NCI-H1092 treated with DMSO at 0.1 percent for 48 hours (cell line): ENCODE measurements around the gene NLRC5.

Experiments
- DNase-seq: peaks from one replicate; lab custom pipeline; 2025; lab: John Stamatoyannopoulos, UW

The NLRC5 gene

DNA sequence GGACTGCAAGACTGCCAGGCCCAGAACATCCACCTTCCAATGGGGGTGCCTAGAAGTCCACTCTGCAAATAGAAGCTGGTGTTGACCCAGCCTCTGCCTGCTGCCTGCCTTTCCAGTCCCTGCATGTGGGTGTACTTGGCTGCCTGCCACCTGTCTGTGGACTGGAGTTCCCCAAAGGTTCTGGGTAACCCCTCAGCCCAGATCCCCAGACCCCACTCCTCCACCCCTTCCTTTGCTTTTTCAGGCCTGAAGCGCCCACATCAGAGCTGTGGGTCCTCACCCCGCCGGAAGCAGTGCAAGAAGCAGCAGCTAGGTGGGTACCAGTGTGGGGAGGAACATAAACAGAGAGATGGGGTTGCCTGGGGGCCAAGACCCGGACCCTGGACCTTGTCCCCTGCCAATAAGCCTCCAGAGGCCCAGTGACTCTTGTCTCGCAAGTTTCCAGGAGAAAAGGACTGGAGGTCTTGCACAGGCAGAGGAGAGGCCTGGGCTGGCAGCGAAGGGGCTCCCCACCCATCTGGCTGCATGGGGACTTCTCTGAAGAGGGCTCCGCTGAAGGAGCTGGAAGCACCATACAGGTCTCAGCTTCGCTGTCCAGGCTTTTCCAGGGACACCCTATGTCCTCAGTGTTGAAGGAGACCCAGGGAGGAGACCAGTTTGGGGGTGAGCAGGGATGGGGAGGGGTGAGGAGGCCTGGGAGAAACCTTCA lies 34.3 kb downstream of the NLRC5 start:
- no peak for DNase-seq

DNA sequence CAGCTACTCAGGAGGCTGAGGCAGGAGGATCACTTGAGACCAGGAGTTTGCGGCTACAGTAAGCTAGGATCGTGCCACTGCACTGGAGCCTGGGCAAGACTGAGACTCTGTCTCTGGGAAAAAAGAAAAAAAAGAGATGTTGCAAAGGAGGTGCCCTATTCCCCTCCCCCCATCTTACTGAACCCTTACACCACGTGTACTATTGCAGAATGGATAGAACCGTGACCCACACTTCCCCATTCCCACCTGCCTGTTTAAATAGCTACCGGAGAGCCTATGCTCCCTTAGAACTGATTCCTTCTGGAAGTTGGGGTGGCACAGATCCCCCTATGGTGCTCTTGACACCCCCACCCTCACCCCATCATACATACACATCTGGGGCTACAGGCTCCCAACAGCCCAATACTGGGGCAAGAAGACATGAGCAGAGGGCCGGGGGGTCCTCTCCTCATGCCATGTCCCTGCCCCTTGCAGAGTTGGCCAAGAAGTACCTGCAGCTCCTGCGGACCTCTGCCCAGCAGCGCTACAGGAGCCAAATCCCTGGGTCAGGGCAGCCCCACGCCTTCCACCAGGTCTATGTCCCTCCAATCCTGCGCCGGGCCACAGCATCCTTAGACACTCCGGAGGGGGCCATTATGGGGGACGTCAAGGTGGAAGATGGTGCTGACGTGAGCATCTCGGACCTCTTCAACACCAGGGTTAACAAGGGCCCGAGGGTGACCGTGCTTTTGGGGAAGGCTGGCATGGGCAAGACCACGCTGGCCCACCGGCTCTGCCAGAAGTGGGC lies 35.7 kb downstream of the NLRC5 start:
- no peak for DNase-seq

DNA sequence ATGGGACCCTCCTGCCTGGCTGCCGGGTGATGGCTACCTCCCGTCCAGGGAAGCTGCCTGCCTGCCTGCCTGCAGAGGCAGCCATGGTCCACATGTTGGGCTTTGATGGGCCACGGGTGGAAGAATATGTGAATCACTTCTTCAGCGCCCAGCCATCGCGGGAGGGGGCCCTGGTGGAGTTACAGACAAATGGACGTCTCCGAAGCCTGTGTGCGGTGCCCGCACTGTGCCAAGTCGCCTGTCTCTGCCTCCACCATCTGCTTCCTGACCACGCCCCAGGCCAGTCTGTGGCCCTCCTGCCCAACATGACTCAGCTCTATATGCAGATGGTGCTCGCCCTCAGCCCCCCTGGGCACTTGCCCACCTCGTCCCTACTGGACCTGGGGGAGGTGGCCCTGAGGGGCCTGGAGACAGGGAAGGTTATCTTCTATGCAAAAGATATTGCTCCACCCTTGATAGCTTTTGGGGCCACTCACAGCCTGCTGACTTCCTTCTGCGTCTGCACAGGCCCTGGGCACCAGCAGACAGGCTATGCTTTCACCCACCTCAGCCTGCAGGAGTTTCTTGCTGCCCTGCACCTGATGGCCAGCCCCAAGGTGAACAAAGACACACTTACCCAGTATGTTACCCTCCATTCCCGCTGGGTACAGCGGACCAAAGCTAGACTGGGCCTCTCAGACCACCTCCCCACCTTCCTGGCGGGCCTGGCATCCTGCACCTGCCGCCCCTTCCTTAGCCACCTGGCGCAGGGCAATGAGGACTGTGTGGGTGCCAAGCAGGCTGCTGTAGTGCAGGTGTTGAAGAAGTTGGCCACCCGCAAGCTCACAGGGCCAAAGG lies 36.8 kb downstream of the NLRC5 start:
- no peak for DNase-seq

DNA sequence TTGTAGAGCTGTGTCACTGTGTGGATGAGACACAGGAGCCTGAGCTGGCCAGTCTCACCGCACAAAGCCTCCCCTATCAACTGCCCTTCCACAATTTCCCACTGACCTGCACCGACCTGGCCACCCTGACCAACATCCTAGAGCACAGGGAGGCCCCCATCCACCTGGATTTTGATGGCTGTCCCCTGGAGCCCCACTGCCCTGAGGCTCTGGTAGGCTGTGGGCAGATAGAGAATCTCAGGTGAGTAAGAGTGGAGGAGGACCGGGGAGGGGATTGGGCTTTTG lies 37.4 kb downstream of the NLRC5 start:
- DNase-seq = no peak

DNA sequence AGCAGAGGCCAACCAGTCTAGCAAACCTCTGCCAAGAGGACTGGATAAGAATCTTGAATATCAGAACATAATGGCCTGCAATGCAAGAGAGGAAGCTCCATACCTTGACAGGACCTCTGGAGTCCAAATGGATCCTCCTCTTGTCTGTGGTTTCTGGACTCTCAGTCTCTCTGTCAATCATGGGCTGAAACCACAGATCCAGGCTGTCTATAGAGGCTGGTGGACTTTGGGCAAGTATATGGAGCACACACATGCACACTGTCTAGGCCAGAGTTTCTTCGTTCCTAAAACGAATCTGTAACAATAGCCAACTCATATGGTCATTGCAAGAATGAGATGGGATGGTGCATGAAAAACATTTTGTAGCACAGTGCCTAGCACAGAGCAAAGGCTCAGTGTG lies 37.7 kb downstream of the NLRC5 start:
- DNase-seq = no peak

DNA sequence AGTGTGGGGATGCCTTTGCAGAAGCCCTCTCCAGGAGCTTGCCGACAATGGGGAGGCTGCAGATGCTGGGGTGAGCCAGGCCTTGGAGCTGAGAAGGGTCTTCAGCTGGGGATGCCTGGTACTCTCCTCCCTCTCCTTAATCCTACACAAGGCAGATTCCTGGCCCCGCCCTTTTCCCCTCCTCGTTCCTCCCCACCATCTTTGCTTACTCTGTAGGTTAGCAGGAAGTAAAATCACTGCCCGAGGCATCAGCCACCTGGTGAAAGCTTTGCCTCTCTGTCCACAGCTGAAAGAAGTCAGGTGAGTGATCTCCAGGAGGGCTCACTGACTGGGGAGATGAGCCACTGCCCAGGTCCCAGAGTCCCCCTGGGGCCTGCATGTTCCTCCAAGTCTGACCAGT lies 38.7 kb downstream of the NLRC5 start:
- no peak for DNase-seq

DNA sequence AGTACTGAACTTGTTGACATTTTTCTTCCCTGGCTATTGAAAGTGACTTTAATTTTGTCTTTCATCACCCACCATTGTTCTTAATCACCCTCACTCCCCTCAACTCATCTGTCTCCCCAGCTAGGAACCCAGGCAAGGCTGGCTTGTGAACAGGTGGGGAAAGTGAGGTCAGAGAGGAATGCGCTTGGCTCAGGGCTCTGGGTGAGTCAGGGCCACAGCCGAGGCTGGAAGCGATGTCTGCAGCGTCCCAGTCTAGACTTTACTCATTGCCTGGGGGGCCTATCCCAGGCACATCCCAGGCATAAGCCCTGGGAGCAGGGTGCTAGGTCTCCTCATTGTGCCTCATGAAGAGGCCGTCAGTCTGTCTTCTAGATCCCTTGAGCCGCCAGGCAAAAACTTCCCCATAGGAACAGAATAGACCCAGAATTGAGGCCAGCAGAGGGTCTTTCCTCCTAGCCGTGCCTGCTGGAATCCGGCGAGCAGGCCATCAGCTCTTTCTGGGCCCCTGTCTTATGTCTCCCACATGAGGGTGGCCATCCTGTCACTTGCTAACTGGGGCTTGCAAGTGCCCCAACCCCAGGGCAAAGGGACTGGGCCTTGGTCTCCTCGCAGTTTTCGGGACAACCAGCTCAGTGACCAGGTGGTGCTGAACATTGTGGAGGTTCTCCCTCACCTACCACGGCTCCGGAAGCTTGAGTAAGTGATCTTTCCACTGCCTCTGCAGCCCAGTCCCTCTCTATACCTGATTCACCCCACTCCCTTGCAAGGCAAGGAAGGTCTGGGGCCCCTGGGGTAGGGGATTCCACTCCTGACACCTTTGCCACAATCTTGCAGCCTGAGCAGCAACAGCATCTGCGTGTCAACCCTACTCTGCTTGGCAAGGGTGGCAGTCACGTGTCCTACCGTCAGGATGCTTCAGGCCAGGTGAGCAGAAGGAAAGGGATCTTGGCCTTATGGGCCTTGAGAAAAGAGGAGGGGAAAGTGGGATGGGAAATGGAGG lies 40.1 kb downstream of the NLRC5 start:
- DNase-seq = no peak

DNA sequence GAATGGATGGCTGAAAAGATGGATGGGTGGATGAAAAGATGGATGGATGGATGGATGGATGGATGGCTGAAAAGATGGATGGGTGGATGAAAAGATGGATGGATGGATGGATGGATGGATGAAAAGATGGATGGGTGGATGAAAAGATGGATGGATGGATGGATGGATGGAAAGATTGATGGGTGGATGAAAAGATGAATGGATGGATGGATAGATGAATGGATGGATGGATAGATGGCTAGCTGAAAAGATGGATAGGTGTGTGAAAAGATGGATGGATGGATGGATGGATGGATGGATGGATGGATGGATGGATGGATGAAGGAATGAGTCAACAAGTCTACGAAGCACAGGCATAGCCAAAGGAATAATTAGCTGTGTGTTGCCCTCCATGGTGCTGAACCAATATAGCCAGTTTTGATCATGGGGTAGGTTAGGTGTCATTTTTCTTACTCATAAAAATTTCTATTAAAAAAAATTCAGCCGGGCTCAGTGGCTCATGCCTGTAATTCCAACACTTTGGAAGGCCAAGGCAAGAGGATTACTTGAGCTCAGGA lies 41.1 kb downstream of the NLRC5 start:
- DNase-seq = no peak

DNA sequence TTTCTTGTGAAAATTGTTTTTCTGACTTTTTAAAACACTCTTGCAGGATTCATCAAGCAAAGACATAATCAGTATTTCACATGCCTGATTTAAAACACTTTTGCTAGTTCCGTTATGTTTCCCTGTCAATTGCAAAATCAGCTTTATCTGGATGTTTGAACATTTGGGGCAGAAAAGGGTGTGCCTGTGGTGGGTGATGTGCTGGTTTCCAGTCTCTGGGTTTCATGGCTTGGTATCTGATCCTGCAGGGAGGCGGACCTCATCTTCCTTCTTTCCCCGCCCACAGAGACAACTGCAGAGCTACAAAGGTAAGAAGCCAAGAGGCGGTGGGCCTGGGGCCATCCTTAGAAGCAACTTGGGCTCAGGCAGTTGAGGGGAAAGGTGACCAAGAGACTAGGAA lies 41.8 kb downstream of the NLRC5 start:
- no peak for DNase-seq

DNA sequence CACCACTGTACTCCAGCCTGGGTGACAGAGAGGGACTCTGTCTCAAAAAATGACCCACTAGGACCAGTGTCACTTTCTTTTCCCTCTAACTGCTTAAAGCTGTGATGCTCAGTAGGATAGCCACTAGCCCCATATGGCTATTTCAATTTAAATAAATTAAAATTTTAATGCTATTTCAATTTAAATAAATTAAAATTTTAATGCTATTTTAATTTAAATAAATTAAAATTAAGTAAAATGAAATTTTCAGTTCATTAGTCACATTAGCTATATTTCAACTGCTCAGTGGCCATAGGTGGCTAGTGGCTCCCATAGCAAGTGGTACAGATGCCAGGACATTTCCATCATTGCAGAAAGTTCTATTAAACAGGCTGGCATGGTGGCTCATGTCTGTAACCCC lies 43.0 kb downstream of the NLRC5 start:
- DNase-seq = no peak

DNA sequence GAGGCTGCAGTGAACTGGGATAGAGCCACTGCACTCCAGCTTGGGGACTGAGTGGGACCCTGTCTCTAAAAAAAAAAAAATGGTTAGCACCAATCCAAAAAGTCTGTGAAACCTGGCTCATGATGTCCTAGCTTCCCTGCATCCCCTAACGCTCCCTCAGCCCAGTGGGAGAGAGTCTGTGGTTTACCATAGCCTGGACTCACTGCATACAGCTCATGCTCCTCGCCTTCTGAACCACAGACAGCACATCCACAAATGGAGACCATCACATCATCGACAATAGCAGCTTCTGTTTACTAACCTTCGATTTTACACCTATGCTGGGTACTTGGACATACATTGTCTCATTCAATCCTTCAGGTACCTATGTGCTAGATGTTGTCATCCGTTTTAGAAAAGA lies 43.6 kb downstream of the NLRC5 start:
- DNase-seq = no peak

DNA sequence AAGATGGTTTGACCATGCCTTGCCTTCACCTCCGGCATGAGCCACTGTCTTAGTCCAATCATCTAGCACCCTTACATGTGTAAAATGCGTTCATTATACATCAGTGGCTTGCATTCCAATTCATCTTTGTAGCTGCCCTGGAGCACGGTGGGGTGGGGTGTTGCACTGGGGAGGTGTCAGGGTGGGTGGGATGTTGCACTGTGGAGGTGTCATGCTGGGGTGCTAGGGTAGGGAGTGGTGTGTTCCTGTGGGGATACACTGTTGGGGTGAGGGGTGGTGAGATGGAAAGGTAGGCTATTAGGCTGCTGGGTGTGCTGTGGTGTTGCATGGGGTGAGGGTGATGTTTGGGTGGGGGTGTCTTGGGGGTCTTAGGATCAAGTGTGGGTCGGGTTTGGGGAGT lies 47.0 kb downstream of the NLRC5 start:
- no peak for DNase-seq

DNA sequence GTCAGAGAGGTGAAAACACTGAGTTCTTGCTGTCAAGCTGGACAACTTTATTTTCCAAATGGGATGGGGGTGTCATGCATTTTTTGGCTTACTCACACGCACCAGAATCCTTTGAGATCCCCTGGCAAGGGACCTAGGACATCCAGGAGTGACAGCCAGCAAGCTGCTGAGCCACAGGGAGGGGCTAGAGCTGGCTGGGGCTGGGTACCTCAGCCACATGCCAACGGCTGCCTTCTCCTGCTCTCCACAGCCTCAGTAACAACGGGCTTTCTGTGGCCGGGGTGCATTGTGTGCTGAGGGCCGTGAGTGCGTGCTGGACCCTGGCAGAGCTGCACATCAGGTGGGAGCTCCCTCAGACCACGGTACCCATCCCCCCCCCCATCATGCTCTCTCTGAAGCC lies 47.6 kb downstream of the NLRC5 start:
- DNase-seq = no peak

DNA sequence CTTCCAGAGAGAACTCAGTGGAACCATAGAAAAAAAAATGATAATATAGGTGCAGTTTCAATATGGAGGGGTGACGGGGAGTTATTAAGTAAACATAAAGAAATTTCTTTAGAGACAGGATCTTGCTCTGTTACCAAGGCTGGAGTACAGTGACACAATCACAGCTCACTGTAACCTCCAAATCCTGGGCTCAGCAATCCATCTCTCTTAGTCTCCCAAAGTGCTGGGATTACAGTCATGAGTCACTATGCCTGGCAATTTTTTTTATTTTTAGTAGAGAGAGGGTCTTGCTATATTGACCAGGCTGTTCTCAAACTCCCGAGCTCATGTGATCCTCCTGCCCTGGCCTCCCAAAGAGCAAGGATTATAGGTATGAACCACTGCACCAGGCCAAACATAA lies 48.8 kb downstream of the NLRC5 start:
- DNase-seq = no peak

DNA sequence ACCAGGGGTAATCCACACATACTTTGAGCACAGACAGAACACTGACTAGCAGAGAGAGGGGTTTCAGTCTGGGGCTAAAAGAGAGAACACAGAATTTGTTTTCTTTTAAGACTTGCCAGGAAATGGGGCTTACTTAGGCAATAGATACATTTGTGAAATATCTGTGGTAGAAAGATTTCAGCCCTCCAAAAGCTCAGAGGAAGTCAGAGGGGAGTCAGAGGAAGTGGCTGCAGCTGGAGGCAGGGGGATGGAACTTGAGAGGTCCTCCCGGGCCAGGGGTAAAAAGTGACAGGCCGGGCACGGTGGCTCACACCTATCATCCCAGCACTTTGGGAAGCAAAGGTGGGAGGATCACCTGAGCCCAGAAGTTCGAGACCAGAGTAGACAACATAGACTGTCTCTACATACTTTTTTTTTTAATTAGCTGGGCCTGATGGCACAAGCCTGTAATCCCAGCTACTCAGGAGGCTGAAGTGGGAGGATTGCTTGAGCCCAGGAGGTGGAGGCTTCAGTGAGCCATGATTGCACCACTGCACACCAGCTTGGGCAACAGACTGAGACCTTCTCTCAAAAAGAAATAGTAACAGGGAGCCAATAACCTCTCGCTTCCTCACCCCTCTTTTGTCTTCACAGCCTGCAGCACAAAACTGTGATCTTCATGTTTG lies 49.9 kb downstream of the NLRC5 start:
- no peak for DNase-seq

DNA sequence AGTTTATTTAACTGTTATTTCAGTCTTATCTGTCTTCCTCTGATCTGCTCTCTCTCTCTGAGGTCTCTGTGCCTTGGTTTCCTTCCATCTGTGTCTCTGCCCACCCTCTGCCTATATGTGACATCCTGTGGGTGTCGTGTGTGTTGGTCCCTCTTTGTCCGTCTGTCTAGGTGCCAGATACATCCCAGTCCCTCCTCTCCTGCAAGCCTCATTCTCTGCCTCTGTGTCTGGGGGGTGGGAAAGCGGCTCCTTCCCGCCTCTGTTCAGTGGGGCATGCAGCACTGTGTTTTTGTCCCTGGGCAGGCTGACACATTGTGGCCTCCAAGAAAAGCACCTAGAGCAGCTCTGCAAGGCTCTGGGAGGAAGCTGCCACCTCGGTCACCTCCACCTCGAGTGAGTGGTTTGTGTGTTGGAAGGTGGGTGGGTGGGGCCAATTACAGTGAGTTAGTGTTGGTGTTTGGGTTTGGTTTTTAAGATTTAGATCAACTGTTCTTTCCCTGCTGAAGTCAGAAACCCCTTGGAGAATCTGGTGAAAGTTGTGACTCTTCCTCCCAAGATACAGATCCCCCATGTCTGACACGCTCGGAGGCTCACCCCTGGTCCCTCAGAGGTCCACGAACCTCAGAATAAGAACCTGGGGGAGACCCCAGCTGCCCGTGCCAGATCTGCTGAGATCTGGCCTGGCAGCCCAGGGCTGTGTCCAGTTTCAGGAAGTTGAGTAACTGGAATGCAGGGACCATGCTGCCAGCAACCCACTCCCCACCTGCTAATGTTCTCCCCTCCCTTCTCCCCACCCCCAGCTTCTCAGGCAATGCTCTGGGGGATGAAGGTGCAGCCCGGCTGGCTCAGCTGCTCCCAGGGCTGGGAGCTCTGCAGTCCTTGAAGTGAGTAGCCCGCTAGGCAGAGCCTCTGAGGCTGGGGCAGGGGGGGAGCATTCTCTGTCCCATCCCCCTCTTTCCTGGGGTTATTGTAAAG lies 52.1 kb downstream of the NLRC5 start:
- no peak for DNase-seq

DNA sequence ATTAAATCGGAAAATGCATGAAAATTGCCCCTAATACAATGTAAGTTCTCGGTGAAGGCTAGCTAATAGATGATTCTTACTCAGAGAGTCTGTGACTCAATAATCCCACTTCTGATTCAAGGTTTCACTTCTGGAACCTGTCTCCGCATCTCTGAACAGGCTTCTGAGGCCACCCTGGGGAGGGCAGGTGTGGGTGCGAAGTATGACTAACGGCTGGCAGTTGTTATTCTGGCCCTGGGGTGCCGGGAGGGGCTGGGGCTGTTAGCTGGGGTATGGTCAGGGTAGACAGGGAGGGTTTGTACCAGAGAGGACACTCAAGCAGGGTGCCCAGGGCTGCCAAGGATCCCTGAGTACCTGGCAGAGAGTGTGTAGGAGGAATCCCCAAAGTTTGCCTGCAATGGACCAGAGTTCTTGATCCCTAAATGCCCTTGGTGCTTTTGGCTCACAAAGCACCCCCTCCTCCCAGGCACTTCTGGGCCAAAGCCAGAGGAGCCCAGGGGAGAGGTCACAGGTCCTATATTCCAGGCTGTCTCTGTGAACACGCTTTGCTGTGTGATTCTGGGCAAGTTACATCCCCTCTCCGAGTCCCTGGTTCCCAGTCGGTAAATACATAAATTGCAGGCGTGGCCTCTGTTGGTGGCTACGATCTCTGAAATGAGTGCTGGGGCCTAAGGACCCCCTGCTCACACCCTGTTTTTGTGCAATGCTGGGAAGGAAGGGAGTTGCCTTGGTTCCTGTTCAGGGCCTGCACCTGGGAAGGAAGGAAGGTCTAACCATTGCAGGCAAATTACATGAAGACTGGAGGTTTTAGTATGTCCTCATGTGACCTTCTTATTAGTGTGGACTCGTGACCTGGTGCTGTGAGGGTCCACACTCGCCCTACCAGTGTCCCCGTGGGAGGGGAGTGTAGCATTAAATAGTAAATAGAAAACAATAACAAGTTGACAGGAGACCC lies 53.1 kb downstream of the NLRC5 start:
- no peak for DNase-seq

DNA sequence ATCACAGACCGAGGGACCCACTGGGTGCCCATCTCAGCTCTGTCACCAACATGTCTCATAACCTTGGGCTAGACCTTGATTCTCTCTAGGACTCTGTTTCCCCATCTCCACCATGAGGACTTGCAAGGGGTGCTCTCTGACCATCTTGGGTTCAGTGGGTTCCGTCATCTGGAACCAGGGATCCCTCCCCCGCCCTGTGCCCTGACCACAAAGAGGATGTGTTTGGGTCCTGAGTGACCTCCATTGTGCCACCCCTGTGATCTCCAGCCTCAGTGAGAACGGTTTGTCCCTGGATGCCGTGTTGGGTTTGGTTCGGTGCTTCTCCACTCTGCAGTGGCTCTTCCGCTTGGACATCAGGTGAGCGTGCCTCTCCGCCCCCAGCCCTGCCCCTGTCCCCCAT lies 53.9 kb downstream of the NLRC5 start:
- DNase-seq = no peak
